Urinary bladder (tissue), 4 donors: ENCODE results near the gene GLI3. TPM values are rescaled to one million over a fixed set of nuclear protein-coding genes. Genes with fewer than 3 reads are reported as not detected.

Experiments
- DNase-seq: peaks from one replicate; pipeline ENCODE4 v3.0.0-alpha.2; 2015; ENCODE audit errors: extremely low spot score
- H3K27ac ChIP-seq: one replicate; pipeline ENCODE4 v1.5.1; 2013; ENCODE audit warnings: low read depth, mild to moderate bottlenecking, moderate library complexity
- H3K36me3 ChIP-seq: one replicate; pipeline ENCODE4 v1.6.1; 2013; ENCODE audit warnings: mild to moderate bottlenecking, moderate library complexity; ENCODE audit not compliant: insufficient read depth
- H3K4me1 ChIP-seq: one replicate; pipeline ENCODE4 v1.6.1; 2013; ENCODE audit warnings: mild to moderate bottlenecking, moderate library complexity; ENCODE audit not compliant: insufficient read depth
- H3K4me3 ChIP-seq: one replicate; pipeline ENCODE4 v1.5.1; 2013; ENCODE audit warnings: low read depth, low read length
- WGBS: extraction: QIAGEN DNeasy Blood & Tissue Kit; methylation state at CpG from one replicate; pipeline ENCODE4 v1.1.7; 2013; 5-methylcytosine and 5-hydroxymethylcytosine counted together
- polyA plus RNA-seq: library from polyadenylated mRNA; stranded (reverse); fragments of 200-250 nt; gene quantifications from one replicate; pipeline ENCODE4 v1.2.3, GENCODE V29; 2013
- total RNA-seq: library from RNA; depleted of rRNA; stranded (reverse); fragments of >200 nt; gene quantifications from one replicate; pipeline ENCODE4 v1.2.3, GENCODE V29; 2014
- donor health status: healthy with polysubstance abuse.
- donor health status: healthy.

GLI3 gene
- total and polyA plus RNA-seq, 2 donors: 8.1 to 23.2 TPM

GRCh38 chr7:42104231-42104630, 132.8 kb downstream of the GLI3 start:
- H3K4me1 ChIP-seq: no peaks in the 10 kb centered on the region
- H3K36me3 ChIP-seq: no peaks in the 10 kb centered on the region
- 89% methylated on average over 5 of the region's 5 CpGs for WGBS
- H3K27ac ChIP-seq: no peak overlapping the region
- DNase-seq: no peak
- no peak overlapping the region for H3K4me3 ChIP-seq

GRCh38 chr7:42103456-42103855, 133.6 kb downstream of the GLI3 start:
- H3K4me1 ChIP-seq: no peaks in the 10 kb centered on the region
- H3K4me3 ChIP-seq: no peak overlapping the region
- no peaks in the 10 kb centered on the region for H3K36me3 ChIP-seq
- DNase-seq: no peak
- no peak overlapping the region for H3K27ac ChIP-seq
- 72% methylated on average over 2 of the region's 2 CpGs for WGBS

GRCh38 chr7:42103020-42103419, 134.0 kb downstream of the GLI3 start:
- Histone ChIP-seq H3K36me3 (no peaks in the 10 kb centered on the region), H3K27ac (no peak overlapping the region), H3K4me3 (no peak overlapping the region), H3K4me1 (no peaks in the 10 kb centered on the region)
- 97% methylated on average over 3 of the region's 3 CpGs for WGBS
- no peak for DNase-seq

DNA sequence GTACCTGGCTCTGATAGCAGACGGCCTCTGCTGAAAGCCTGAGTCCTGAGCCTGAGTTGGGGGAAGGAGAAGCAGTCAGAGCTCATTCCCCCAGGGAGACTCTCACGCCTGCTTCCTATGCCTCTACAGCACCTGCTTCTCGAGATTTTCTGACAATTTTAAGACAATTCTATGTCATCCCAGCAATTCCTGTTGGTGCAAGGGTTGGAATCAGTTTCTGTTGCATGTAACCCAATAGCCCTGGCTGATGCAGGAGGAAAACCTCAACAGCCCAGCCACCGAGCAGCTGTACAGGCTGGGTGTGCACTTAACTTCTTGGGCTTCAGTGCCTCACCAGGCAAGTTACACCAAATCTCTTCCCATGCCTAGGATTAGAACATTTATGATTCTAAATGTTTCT, 134.7 kb downstream of the GLI3 start:
- no peak for DNase-seq
- 91% methylated on average over 4 of the region's 4 CpGs for WGBS
- Histone ChIP-seq H3K36me3 (no peaks in the 10 kb centered on the region), H3K27ac (no peak overlapping the region), H3K4me3 (no peak overlapping the region), H3K4me1 (no peaks in the 10 kb centered on the region)

GRCh38 chr7:42100156-42100508, 136.9 kb downstream of the GLI3 start:
- no peak for DNase-seq
- 87% methylated on average over 2 of the region's 2 CpGs for WGBS
- no peak overlapping the region for H3K27ac ChIP-seq
- H3K36me3 ChIP-seq: no peaks in the 10 kb centered on the region
- peaks cover 2% of the 10 kb centered on the region for H3K4me1 ChIP-seq
- no peak overlapping the region for H3K4me3 ChIP-seq

DNA sequence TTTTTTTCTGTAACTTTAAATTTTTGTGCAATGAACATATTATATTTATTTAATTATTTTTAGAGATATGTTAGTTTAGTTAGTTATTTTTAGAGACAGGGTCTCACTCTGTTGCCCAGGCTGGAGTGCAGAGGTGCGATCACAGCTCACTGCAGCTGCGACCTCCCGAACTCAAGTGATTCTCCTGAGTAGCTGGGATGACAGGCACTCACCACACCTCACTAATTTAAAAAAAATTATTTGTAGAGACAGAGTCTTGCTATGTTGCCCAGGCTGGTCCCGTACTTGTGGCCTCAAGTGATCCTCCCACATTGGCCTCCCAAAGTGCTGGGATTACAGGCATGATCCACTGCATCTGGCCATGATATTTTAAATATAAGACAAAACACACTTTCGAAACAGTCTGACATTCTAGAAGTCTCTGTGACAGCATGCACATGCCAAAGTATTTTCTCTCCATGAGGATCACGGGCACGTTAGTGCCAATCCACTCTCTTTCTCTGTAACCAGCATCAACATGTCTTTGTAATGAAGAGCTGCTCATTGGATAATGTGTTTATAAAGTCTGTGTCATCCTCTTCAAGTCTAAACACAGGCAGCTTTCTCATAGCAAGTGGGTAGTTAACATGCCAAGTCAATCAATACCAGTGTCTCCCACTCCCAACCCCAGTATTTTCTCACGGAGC, 137.4 kb downstream of the GLI3 start:
- no peak for DNase-seq
- Histone ChIP-seq H3K36me3 (no peaks in the 10 kb centered on the region), H3K4me3 (no peak overlapping the region), H3K27ac (no peak overlapping the region), H3K4me1 (peaks cover 2% of the 10 kb centered on the region)
- 79% methylated on average over 8 of the region's 8 CpGs for WGBS

GRCh38 chr7:42099066-42099465, 137.9 kb downstream of the GLI3 start:
- WGBS: 89% methylated on average over 4 of the region's 4 CpGs
- DNase-seq: no peak
- Histone ChIP-seq H3K27ac (no peak overlapping the region), H3K4me3 (no peak overlapping the region), H3K4me1 (peaks cover 2% of the 10 kb centered on the region), H3K36me3 (no peaks in the 10 kb centered on the region)

DNA sequence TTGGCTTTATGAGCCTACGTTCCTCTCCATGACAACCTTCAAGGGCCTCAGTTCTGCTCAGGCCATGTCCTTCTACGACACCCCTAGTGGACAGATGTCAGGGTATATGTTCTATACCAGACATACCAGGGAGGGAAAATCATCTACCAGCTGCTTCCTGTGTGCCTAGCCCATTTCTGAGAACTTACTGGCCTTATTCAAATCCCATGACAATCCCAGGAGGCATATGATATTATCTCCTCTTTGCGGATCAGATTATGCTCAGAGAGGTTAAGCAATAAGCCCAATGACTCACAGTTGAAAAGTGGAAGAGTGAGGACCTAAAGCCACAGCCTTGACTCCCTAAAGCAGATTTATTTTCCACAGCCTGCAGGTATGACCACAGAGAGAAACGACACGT, 139.3 kb downstream of the GLI3 start:
- Histone ChIP-seq H3K36me3 (no peaks in the 10 kb centered on the region), H3K27ac (no peak overlapping the region), H3K4me1 (peaks cover 2% of the 10 kb centered on the region), H3K4me3 (no peak overlapping the region)
- WGBS: 80% methylated on average over 5 of the region's 5 CpGs
- DNase-seq: no peak

- Histone ChIP-seq H3K27ac (no peak overlapping the region), H3K4me3 (no peak overlapping the region), H3K36me3 (no peaks in the 10 kb centered on the region), H3K4me1 (peaks cover 2% of the 10 kb centered on the region)
- 37% methylated on average over 11 of the region's 11 CpGs for WGBS
- peak; percentile 60 for DNase-seq
These were observed 140.1 kb downstream of the GLI3 start for GRCh38 chr7:42096681-42097561.

DNA sequence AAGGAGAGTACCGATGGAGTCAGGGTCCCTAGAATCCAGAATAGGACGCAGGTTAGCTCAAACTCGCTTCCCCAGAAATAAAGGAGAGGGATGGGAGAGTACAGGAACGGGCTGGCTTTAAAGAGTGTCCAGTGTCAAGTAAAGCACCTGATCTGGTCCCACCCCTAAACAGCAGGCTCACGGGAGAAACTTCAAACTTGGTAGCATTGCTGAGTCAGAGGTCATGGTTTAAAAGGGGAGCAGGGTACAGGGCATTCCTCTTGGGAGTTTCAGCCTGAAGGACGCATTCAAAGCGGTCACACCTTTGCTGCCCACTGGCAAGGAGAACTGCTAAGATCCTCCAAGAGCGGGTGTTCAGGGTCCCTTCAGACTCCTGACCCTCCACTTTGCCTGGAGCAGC, 140.7 kb downstream of the GLI3 start:
- Histone ChIP-seq H3K4me1 (peaks cover 2% of the 10 kb centered on the region), H3K27ac (no peak overlapping the region)
- DNase-seq: no peak

GRCh38 chr7:42095791-42096190, 141.2 kb downstream of the GLI3 start:
- WGBS: 79% methylated on average over 7 of the region's 7 CpGs
- no peaks in the 10 kb centered on the region for H3K36me3 ChIP-seq
- no peak overlapping the region for H3K27ac ChIP-seq

More for the DNA sequence above, 140.7 kb downstream of the GLI3 start:
- Histone ChIP-seq H3K36me3 (no peaks in the 10 kb centered on the region), H3K4me3 (no peak overlapping the region)
- 77% methylated on average over 8 of the region's 8 CpGs for WGBS

GRCh38 chr7:42093349-42093905, 143.6 kb downstream of the GLI3 start:
- H3K4me1 ChIP-seq: peaks cover 2% of the 10 kb centered on the region
- no peak overlapping the region for H3K27ac ChIP-seq
- H3K36me3 ChIP-seq: no peaks in the 10 kb centered on the region
- H3K4me3 ChIP-seq: no peak overlapping the region
- DNase-seq: no peak
- 92% methylated on average over 2 of the region's 2 CpGs for WGBS

More at GRCh38 chr7:42095791-42096190, 141.2 kb downstream of the GLI3 start:
- Histone ChIP-seq H3K4me1 (peaks cover 2% of the 10 kb centered on the region), H3K4me3 (no peak overlapping the region)
- no peak for DNase-seq

DNA sequence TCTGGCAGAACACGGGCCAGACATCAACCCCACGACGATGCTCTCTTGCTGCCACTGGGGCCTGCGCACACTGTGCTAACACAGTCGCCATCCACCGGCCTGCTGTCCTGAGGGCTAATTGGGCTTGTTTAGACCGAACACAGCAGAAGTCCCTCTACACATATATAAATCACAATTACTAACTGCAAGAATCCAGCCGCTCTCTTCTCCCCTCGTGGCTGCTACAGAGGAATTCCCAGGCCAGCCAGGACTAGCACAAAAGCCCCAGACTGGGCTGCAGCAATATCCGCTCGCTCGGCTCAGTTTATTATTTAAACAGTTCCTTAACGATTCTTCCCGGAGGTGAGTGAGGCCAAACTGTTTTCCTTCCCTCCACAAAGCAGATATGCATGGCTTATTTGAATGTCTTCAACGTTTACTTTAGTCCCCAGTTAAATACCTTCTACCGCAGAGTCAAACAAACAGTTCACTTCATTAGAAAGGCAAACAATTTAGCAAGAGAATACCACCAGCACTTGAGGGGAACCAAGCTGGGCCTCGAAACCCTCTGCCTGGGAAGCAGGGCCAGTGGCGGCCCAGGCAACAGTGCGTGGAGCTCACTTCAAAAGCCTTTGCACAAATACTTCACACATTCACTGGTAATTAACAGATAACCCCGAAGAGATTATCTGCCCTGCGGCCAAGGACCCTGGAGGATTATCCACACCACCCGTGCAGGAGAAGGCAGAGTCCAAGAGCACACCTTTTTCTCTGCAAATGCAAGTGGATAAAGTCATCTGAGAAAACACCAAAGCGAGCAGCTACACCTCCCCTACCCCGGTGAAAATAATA, 145.3 kb downstream of the GLI3 start:
- no peaks in the 10 kb centered on the region for H3K36me3 ChIP-seq
- WGBS: 33% methylated on average over 24 of the region's 24 CpGs
- peak; percentile 74 for DNase-seq
- H3K4me1 ChIP-seq: peaks cover 2% of the 10 kb centered on the region
- H3K27ac ChIP-seq: no peak overlapping the region
- no peak overlapping the region for H3K4me3 ChIP-seq
